Cerebellar cortex (tissue), 1 donor: ENCODE results near the gene TFF3.

Source experiments
- DNase-seq: peaks from one replicate; pipeline ENCODE4 v3.0.0-alpha.2; 2015; ENCODE audit warnings: low spot score

Gene TFF3

DNA sequence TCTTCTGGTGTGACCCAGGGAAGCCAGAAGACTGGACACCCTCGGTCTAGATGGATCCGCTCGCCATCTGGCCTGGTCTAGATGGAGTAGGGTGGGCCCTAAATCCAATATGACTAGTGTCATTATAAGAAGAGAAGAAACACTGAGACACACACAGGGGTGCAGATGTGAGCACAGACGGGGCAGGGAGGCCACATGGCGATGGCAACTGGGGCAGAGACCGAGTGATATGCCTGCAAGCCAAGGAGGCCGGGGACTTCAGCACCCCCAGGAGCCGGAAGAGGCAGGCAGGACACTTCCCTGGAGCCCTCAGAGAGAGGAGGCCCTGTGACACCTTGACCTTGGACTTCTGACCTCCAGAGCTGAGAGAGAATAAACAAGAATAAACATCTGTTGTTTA, 5.6 kb upstream of the TFF3 start:
- no peak for DNase-seq

DNA sequence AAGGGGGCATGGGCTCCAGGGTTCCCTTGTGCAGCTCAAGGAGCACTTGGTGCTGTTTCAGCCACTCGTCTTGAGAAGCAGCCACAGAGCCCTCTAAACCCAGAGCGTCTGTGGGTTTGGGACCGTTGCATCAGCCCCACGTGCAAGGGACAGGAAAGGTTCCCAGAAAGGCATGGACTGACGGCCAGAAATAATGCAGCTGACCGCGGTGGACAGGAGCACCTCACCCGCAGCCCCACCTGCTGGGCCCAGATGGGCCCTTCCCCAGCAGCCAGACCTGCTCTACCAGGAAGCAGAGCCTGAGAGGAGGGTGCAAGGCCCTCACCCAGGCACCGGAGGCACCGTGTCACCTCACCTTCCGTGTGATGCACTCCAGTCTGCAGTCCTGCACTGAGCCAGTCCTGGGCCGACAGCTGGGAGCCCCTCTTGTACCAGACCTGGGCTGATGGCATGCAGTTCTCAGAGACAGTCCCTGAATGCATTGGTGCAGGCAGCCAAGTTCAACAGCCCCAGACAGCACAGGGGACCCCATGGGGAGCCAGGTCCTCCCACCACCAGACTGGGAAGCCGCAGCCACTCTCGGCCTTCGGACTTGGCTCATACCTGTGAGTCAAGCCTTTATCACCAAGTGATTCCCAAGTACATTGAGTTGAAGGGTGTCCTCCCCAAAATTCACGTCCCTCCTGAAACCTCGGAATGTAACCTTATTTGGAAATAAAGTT, 4.8 kb upstream of the TFF3 start:
- DNase-seq: no peak

DNA sequence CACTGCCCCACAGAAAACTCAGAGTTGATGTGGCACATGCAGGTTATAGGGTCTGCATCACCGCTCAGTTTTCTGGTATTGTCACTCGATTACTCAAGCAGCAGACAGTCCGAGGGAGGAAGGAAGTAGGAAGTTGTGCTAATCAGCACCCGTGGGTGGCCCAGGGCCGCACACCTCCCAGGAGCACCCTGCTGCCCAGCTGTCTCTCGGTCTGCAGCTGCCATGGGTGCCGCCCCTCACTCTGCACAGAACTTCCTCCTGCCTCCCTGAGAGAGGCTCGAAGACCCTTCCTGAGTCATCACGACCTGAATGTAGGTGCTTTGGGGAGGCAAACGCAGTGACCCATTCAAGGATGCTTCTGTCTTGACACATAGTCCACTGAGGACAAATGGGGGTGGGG, 4.2 kb upstream of the TFF3 start:
- DNase-seq: no peak

DNA sequence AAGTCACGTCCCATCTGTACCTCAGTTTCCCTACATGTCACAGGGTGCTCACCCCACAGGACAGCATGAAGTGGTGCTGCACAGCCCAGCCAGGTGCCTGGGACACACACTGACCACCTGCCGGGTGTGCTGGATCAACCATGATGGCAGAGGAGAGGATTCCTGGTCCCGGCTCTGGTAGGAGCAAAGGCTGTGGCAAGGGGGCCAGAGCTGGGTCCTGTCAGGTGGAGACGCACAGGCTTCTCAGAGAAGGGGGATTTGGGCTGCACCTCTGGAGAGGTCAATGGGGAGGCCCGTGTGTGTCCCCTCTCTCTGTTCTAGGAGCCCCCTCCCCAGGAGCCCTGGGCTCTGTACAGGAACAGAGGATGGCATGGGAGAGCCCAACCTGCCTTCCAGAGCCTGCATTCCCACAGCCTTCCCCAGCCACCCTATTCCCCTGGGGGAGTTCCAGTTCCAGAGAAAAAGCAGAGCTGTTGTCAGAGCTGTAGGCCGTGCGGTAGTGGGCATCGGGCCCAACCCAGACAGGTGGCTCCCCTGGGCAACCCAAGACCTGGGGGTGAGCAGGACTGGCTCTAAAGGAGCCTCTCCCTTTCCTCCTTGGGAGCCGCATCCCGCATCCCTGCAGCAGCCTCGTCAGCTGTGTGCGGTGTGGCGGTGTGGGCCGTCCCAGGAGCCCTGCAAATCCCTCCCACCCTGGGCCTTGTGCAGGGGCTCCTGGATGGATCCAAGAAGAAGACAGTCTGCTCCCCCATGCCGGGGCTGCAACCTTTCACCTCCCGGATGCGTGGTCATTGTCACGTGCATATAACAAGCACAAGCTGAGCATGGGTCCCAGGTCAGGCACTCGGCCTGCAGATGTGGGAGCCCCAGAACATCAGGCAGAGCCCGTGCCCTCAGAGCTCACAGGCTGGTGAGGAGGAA, 2.9 kb upstream of the TFF3 start:
- no peak for DNase-seq

DNA sequence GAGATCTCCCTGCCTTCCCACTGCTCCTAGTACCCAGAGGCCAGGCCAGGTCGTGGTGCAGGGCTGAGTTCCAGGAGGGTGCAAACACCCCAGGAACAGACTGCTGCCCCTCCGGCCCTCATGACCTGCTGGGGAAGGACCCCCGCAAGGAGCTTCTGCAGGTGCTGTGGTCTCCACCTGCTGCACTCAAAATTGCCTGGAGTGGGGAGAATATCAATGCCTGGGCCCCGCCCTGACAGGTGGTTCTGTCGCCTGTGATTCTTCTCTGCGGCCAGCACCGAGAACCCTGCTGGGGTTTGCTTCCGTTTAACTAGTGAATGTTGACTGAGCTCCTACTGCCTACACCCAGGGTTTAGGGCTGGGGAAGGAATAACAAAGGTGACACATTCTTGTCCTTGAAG, 2.1 kb upstream of the TFF3 start:
- DNase-seq: no peak

DNA sequence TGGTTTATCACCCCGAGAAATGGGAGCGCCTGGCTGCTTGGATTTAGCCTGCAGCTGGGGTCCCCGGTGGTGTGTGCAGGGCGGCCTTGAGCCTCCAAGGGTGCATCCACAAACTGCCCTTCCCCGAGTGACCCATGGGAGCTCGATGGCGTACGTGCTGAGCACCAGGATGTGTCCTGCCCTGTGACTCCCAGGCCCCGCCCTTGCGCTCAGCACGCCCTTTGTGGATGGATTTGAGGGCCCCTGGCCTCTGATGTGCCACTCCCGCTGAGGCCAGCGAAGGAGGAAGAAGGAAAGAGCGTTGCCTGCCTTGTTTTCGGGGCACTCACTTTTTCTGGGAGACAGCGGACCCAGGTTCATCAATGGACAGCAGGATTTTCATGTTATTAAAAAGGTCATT, 1.7 kb upstream of the TFF3 start:
- DNase-seq: no peak

DNA sequence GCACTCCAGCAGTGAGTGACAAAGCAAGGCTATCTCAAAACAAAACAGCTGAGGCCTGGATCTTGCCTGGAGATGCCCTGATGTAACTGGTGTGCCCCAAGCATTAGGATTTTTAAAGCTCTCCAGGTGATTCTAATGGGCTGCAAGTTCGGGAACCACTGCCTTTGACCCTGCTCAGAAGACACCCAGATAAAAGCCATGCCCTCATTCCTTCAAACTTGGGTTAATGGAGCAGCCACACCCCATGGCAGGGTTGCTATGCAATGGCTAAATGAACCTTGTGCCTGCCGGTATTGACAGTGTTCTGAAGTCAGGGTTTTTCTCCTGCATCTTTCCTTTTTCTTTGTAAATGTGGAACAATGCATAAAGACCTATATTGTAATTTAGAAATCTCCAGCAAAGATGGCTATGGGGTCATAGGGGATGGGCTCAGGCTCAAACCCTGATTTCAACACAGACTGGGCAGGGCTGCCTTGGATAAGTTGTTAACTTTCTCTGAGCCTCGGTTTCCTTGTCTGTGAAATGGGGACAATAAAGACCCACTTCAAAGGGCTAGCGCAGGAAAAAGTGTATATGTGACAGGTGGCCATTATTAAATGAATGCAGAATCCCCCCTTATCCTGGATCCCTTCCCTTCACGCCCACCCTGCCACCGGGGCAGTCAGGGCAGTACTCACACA, 453 bp downstream of the TFF3 start:
- no peak for DNase-seq

DNA sequence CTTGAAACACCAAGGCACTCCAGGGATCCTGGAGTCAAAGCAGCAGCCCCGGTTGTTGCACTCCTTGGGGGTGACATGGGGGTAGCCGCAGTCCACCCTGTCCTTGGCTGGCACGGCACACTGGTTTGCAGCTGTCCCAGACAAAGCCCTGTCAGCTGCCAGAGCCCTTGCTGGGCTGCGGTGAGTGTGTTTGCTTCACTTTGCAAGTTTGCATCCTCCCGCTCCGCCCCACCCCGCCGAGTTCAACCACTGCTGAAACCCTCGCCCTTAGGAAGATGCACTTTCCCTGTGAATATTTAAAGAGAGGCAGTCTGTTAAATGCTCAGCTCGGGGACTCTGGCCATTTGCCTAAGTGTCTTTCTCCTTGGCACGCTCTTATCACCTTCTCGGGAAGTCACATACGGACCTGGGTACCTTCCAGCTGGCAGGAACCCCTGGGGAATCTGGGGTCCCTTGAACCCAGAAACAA, 1.7 kb downstream of the TFF3 start:
- DNase-seq: no peak

DNA sequence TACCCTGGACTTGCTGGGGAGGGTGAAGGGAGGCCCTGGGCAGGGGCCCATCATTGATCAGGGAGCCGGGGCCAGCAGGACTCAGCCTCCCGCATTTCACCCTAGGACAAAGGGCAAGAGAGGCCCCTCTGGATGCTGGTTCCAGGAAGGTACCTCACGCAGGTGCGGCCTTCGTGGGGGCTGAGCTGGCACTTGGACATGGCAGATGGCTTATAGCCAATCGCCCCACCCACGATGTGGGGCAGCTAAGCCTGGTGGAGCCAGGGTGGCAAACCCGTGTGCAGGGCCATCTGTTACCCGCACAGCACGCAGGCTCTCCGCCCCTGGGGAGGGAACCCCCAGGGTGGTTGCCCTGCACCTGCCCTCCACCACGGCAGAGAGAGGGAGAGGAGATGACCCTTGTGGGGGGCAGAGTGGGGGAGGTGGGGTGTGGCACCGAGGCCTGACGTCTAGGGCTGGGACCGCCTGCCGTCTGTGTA, 2.5 kb downstream of the TFF3 start:
- DNase-seq: no peak

DNA sequence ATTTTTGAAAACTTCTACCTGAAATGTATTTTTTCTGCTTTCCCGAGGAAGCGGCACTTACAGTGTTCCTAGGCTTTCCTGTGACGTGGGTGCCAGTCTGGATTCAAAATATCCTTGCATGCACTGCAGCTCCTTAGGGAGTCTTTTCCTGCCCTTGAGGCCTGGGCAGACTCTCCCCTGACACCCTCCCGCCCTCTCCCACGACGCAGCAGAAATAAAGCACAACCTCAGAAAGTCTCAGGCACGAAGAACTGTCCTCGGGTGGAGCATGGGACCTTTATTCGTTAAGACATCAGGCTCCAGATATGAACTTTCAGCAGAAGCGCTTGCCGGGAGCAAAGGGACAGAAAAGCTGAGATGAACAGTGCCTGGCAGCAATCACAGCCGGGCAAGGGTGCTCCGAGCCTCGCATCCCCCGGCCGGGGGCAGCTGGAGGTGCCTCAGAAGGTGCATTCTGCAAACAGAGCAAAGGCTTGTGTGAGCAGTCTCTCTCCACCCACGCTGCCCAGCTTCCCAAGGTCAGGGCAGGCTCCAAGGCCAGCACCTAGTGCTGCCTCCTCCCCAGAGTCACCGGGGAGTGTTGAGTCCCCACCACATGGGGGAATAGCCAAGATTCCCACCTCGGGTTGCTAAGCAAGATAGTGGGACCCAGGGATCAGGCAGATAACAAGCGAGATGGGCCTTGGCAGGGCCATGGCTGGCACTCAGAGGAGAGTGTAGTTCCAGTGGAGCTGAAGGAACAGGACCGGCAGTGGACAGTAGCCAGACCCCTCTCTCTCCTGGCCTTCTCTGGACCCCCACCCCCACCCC, 3.2 kb downstream of the TFF3 start:
- no peak for DNase-seq

DNA sequence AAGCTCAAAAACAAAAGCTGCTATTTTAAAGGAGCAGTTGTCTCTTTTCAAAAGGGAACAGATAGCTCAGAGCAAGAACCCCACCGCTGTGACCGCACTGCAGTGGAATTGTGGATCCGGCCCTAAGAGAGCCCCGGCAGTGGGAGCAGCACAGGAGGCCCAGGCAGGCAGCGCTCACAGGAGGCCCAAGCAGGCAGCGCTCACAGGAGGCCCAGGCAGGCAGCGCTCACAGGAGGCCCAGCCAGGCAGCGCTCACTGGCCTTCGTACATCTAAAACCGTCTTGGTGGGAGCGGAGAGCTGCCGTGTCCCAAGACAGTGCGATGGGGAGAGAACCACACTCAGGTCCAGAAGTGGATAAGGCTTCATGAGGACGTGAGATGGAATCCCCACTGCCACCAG, 4.0 kb downstream of the TFF3 start:
- no peak for DNase-seq

DNA sequence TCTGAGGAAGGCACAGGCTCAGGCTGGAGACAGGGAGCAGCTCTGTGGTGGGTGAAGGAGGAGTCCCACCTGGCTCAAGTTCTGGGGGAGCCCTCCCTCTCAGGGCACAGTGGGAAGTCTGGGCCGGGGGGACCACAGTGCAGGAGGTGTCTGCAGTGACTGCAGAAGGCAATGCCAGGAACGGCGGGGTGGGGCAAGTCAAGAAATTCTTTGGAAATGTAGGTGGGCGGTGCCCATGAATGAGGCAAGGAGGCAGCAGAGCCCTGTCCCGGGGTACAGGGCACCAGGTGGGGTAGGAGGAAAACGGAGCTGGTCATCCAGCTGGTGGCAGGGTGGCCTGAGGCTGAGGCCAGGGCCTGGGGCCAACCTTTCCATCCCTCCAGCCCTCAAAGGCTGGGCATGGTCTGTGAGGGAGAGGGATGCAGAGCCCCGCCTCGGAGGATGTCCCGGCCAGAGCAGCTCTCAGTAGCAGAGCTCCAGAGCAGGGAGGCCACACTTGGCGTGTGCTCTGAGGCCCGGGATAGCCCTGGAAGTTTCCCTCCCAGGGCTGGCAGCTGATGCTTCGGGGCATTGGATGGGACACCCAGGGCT, 4.7 kb downstream of the TFF3 start:
- no peak for DNase-seq

DNA sequence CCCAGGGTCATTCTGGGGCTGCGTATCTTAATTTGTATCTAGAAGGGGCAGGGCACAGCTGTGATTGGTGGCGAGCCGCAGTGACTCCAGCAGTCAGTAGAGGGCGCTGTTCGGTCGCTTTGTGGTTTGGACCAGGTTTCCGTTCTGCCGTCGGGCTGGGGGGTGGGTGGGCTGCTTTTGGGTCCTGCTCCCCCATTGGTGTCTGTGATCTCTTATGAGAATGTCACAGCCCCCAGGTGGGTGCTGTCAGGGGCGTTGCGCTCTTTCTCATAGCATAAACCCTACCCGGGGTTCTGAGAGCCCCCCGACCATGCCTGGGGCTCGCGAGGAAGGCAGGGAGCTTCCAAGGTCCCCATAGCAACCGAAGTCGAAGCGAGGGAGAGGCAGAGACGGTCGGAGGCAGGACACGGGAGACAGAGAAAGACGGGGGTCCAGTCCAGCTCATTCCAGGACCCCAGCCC, 5.4 kb downstream of the TFF3 start:
- DNase-seq: peak; percentile 42

DNA sequence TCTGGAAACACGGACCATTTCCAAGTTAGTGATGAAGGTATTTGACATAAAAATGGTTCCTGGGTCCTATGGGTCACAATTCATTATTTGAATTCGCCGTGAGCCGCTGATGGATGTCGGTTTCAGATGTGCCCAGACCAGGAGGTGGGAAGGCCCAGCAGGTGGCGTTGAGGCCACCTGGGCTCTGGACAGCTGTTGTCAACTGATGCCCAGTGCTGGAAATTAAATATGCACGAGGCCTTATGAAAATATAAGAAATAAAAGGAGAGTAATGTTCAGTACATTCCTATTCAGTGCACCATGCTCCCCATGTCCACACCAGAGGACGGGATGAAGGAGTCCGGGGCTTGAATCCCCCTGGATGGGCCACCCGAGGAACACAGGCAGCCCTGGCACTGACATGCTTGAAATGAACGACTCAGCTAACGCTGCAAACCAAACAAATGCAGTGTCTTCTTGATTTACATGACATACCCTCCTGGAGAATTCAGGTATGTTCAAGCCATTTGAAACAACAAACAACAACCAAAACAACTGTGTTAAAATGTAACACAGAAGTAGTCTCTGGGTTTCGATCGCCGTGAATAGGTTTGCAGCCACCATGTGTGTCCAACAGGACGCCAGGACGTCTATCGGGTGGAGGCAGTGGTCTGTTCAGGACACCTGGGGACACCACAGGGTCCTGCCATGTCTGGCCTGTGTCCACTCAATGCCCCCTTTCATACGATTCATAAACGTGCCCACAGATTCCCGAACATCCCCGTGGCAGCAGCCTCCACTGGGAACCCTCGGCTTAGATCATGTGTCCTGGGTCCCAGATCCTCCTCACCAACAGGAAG, 6.1 kb downstream of the TFF3 start:
- no peak for DNase-seq

DNA sequence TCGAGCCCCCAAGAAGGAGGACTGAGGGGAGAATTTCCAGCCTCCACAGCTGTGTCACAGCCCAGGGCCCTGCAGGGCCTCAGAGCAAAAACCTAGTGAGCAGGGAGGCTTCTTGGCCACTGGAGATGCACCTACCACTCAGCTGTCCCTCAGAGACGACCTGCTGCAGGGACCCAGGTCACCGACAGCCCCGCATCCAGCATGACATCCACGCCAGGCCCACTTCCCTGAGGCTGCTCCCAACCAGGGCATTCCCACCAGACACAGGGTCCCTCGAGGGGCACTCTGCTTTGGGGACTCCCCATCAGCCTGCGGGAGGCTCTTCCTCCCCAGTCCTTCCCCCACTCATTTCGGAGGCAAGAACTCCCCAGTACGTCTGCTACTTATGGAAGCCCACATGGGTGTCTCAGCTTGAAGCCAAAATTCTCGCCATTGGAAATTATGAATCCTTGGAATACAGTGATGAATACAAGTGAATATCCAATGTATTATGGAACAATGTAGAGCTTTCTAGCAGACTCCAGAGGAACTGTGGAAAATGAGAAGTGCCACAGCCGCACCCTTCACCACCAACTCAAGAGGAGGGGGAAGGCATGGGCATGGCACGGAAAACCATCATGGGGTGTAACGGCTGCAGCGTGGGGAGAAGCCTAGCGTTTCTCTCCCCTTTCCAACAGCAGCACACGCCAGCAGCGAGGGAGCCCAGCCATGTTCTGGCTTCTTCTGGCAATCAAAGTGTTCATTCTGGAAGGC, 6.9 kb downstream of the TFF3 start:
- DNase-seq: no peak

DNA sequence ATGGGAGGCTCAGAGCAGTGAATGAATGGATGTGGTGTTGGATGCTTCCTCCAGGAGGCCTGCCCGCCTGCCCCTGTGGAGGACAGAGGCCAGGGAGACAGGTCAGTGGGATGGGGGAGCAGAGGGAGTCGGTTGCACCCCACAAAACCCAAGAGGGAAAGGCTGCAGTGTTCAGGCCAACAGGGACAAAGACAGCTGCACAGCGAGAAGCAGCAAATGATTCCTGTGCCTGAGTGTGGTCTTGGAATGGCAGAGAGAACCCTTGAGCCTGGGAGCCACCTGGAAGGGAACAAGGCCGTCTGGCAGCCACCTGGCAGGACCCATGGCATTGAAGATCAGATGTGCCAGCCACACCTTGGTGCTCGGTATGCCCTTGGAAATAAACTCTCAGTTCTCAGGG, 8.1 kb downstream of the TFF3 start:
- DNase-seq: no peak

DNA sequence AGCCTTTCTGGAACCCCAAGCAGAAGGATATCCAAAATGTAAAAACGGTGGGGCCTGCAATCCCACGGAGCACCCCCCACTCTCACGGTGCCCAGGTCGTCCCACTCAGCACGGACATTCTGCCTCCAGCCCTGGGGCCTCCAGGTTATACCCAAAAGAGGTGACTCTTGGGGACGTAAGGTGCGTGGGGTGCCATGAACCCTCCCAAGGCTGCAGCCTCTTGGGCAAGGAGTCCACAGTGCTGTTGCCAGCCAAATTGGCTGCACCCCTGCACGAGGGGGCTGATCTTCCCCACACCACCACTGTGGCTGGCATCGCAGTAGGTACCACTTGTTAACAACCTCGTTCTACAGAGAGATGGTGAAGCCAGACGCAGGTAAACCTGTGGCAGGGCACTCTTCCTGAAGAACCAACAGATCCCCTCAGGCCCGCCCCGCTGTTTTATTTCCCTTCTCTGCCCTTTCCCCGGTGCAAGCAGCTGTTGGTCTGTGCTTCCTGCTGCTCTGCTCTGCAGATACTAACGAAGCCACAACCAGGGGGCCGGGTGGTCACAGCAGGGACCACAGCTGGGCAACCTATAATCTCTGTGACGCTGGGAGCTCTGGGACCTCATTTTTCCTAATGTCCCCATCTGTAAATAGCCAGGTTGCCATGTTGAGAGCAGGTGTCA, 8.7 kb downstream of the TFF3 start:
- DNase-seq: no peak

DNA sequence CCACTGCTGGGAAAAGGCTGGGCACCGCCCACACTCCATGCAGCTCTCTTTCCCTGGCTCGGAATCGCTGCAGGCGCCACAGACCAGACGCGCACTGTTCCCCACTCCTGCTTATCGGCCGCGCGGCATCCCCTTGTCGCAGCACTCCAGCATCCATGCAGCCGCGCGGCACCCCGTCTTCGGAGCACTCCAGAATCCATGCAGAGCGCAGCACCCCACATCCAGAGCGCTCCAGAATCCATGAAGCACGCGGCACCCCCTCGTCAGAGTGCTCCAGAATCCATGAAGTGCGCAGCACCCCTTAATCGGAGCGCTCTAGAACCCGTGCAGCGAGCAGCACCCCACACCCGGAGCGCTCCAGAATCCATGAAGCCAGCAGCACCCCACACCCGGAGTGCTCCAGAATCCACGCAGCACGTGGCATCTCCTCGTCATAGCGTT, 9.5 kb downstream of the TFF3 start:
- DNase-seq: no peak
